Stimulated activated CD4-positive, alpha-beta T cell treated with anti-CD3 and anti-CD28 coated beads, Interleukin-4, amount 100 ng/mL, for 24 hours (primary cell): ENCODE data around the gene CALM1.

Experiments used
- DNase-seq: peaks from one replicate; pipeline ENCODE4 v3.0.0-alpha.2; 2020

CALM1 gene

GRCh38 chr14:90396341-90397339, at the start of gene CALM1:
Gene CALM1, plus strand, starts transcription at chr14:90397029. Its CDS starts 202 bp downstream, at chr14:90397231.
- peak; percentile 96 for DNase-seq

- no peak for DNase-seq
These were observed 48.6 kb upstream of the CALM1 start for GRCh38 chr14:90348270-90348669.

- DNase-seq = no peak
These were observed 47.1 kb upstream of the CALM1 start for GRCh38 chr14:90349739-90350138.

GRCh38 chr14:90354551-90355298, 42.1 kb upstream of the CALM1 start:
- no peak for DNase-seq

DNA sequence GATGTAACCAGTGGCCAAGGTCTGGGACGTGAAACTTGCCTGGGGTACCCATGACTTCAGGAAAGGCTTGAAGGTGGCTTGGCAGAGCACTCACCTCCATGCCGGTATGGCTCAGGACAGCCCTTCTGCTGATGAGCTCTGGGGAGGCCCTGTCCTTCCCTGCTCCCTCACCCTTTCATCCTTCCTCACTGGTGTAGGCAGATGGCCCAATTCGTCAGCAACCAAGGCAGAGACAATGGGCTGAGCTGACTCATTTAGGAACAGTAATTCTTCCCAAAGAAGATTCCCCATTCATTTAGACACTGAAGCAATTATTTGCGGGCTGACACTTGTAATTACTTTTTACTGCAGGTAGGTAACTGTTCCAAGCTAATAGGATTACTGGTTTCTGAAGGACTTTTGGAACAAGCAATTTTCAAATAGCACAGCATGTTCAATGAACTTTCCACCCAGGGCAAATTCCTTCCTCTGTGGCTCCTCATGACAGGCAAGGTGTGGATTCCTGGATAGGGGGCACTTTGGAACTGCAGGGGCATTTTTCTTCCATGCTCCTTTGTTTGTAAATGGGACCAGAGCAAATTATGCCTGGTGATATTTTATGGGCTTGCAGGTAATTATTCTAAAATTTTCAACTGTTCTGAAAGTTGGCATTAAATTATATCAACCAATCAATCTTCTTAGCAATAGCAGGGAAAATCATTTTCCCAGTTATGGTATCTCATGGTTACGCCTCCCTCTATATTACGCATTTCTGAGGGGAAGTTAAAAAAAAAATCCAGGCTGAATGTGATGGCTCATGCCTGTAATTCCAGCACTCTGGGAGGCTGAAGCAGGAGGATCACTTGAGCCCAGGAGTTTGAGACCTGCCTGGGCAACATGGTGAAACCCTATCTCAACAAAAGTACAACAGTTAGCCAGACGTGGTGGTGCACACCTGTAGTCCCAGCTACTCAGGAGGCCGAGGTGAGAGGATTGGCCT, 41.0 kb upstream of the CALM1 start:
- no peak for DNase-seq

- no peak for DNase-seq
These were observed 39.9 kb upstream of the CALM1 start for GRCh38 chr14:90356925-90357324.

- DNase-seq = no peak
These were observed 38.5 kb upstream of the CALM1 start for GRCh38 chr14:90358359-90358758.

DNA sequence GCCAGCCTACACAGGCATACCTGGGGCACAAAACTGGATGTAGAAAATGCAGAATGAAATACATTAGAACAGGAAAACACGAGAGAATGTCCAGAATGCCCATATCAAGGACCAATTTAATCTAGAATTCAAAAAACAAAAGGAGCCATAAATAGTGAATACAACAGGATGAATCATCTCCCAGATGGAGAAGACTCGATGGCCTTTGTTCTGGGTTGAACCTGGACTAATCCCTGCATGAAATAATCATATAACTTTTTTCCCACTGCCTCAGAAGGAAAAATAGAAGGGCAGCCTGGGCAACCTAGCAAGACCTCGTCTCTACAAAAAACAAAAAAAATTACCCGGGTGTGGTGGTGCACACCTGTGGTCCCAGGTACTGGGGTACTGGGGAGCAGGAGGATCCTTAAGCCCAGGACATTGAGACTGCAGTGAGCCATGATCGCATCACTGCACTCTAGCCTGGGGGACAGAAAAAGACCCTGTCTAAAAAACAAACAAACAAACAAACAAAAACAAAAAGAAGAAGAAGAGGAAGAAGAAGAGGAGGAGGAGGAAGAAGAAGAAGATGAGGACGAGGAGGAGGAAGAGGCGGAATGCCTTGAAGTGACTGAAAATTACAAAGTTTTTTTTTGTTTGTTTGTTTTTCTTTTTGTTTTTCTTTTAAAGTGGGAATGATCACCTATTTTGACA, 34.8 kb upstream of the CALM1 start:
- DNase-seq = no peak

DNA sequence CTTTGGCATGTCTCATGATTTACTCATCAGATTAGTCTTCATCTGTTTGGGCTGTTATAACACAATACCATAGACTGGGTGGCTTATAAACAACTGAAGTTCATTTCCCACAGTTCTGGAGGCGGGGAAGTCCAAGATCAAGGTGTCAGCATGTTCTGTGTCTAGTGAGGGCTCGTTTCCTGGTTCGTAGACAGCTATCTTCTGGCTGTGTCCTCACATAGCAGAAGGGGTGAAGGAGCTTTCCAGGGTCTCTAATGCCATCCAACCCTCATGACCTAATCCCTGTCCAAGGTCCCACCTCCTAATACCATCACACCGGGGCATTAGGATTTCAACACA, 34.3 kb upstream of the CALM1 start:
- no peak for DNase-seq

- DNase-seq = no peak
These were observed 27.7 kb upstream of the CALM1 start for GRCh38 chr14:90368946-90369721.

- DNase-seq = no peak
These were observed 22.9 kb upstream of the CALM1 start for GRCh38 chr14:90373887-90374286.

- no peak for DNase-seq
These were observed 22.0 kb upstream of the CALM1 start for GRCh38 chr14:90374813-90375212.

- no peak for DNase-seq
These were observed 20.9 kb upstream of the CALM1 start for GRCh38 chr14:90375934-90376333.

GRCh38 chr14:90378249-90378648, 18.6 kb upstream of the CALM1 start:
- no peak for DNase-seq

DNA sequence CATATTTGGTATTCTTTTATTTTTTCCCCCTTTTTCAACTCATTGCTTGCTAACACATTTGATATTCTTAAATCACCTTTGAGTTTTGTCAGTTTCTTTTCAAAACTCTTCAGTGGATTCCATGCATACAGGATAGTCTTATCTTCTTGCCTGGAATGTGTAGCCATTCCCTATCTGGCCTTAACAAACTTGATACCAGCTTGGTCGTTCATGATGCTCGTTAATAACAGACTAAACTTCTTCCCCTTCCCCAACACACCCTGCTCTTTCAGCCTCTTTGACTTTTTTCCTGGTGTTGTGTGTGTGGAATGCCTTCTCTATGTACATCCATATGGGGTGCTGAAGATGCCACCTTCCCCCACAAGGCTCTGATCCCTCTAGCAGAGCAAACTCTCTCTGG, 17.7 kb upstream of the CALM1 start:
- DNase-seq = no peak

DNA sequence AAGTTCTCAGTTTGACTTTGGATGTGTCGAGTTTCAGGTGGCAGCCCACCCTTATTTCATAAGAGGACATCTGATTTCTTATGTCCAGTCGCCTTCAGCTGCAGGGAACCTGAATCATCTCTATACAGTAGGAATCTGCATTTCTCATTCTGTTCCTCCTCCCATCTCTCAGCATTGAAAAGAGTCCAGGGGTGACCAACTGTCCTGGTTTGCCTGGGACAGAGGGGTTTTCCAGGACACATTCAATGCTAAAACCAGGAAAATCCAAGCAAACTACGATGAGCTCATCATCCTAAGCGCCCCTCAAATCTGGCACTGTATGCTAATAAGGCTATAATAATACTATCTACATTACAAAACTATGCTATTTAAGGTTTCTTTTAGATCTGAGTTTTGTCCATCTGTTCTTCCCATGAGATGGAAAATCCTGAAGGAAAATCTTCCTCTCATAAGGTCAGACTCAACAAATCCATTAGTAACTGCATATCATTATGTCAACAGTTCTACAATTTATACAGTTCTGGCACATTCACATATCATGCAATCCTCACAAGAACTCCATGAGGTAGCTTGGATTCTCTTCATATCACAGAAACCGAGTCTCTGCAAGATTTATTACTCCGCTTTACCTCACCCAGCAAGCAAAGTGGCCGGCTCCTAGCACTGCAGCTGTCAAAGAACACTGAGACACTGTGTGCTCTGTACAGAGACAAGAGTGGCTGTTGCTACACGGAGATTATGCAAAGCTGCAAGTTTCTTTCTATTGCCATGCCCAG, 15.6 kb upstream of the CALM1 start:
- no peak for DNase-seq

- peak; percentile 23 for DNase-seq
These were observed 14.8 kb upstream of the CALM1 start for GRCh38 chr14:90381999-90382451.

GRCh38 chr14:90382491-90383125, 14.2 kb upstream of the CALM1 start:
- peak; percentile 81 for DNase-seq

GRCh38 chr14:90383126-90383730, 13.6 kb upstream of the CALM1 start:
- peak; percentile 98 for DNase-seq
